KBM-7 (cell line): Measurements from ENCODE around the gene EYA2.

Source experiments
- DNase-seq: peaks from one replicate; pipeline ENCODE4 v3.0.0-alpha.2; 2015
- in situ Hi-C: fragments of 300-500 bp; cut with MboI; formaldehyde crosslinking; loops from 2 replicates; pipeline ENCODE4 v1.14.3; 2020; ENCODE audit warnings: low sequenced_read_pairs, low pct_unique_long_range_greater_than_20kb, mixed read lengths

EYA2 gene

DNA sequence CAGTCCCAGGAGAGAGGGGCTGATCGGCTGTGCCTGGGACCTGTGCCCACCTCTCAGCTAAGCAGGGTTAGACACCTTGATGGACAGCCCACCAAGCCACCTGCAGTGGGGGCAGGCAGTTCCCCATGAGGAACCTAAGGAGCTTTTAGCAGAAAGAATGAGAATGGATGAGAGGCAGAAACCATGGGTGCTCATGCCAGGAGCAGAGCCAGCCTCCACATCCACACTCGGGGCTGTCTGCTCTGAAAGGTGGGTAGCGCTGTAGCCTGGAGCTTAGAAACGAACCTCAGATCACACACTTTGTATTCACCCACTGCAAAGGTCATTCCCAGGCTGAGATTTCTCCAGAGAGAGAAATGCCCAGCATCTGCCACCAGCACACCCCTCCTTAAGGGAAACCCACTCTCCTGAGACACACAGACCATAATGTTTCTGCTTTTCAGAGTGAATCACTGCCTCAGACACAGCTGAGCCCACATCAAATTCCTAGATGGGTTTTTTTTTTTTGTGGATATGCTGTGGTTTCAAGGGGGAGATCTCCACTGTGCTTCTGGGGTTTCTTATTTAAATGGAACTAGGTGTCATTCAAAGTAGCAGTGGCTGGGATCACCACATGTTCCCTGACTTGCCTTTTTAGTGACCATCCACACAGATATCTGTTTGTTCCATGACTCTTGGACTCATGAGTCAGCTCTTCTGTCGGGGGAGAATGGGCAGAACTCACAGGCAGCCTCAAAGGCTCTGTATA is 218.9 kb downstream of the EYA2 start:
- DNase-seq, result no peak
- in situ Hi-C loops, result no loop called here

DNA sequence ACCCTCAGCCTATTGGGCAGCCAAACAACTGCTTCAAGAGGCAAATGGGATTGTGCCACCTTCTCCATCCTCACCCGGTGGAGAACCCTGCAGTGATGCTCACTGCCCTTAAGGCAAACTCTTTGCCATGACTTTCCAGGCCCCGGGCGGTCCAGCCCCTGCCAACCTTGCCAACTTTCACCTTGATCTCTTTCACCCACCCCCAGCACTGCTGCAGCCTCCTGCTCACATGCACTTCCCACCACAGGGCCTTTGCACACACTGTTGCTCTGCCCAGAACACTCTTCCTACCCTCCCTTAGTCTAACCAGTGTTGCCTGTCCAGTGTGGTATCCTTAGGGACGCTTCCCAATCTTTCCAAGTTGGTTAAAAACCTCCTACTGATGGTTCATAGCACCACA is 221.1 kb downstream of the EYA2 start:
- no peak for DNase-seq
- in situ Hi-C loops, result no loop called here

DNA sequence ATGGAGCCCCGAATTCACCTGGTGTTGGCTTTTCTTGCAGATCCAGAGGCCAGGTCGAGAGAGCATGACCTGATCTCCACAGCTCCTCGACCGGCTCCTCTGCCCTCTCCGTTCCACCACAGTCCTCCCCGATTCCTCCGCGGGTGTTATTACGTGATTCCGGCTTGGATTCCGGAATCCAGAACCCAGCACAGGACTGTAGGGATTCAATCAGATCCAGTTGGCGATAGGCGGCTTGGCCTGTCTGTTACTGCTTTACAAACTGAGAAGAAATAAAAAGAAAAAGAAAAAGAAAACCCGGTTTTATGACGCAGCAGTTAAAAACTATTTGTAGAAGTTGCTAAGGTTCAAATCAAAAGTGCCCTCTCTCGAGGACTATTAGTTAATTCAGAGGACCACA is 222.7 kb downstream of the EYA2 start:
- in situ Hi-C loops, result no loop called here
- DNase-seq, result no peak

DNA sequence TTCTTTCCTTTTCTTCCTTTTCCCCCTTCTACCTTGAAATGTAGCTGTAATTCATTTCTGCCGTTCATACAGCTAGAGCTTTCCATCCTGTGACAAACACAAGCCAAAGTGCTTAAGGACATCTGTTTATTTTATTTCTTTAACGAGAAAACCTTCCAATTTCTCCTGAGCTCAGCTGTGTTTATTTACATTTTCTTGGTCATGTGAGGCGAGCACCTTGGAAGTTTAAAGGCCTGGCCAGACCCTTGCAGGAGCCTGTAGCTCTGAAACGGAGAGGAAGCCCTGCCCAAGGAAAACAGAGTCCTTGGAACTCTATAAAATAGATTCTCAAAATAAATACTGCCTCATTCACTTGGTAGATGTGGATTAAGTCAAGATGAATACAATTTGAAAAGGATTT is 223.1 kb downstream of the EYA2 start:
- DNase-seq, result no peak

DNA sequence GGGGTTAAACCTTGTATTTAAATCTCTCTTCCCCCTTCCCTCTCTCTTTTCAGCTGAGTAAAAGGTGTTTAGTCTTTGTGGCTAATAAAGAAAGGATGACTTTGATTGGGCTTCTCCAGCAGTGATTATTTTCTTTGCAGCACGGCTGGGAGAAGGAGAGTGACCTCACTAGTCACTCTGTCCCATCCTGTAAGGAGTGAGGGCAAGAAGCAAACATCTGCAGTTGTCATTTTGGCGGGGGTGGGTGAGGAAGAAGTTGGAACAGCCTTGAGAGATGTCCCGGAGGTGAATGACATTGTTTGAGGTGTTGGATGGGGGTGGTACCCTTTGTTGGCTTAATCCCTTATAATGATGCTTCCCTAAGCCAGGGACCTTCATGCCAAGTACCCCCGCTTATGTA is 223.6 kb downstream of the EYA2 start:
- no peak for DNase-seq
- in situ Hi-C loops, result no loop called here

More for the DNA sequence above, 223.1 kb downstream of the EYA2 start:
- in situ Hi-C loops, result no loop called here

DNA sequence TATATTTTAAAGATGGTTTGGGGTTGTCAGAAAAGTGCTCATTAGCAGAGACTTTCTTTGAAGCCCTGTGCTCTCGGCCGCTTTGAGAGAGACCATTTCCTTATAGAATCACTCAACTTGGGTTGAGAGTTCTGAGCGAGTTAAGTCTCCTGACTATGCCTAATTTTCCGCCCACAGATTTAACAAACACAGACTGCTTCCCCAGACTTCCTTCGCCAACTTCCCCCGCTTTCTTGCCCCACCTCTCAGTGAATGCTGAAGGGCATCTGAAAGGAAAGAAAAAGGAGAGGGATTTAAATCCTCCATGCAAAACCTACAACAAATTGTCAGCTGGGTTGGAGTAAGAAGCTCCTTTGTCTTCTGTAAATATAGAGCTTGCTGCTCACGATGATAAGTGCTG is 224.0 kb downstream of the EYA2 start:
- no peak for DNase-seq
- in situ Hi-C loops, result no loop called here

DNA sequence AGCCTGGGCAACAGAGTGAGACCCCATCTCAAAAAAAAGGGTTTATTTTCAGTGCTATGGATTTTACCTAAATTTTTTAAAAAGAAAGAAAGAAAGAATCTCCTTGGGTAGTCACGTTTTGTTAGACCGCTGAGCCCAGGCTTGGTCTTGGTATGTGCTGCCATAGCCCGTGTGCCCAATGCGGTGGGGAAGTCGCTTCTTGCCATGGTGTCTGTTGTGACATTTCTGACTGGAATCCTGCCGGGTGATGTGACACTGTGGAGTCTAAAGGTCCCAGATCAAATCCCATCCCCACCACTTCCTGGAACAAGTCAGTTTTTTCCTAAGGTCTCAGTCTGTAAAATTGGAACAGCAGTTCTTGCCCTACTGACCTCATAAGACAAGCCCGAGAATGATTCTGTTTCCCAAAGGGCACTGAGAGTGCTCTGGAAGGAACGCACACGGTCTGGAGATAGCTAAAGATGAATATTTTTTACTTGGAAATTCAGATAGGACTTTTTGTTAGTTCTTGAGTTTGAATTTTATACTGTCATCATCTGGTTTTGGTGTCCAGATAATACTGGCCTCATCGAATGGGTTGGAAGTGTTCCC is 225.8 kb downstream of the EYA2 start:
- DNase-seq, result no peak
- in situ Hi-C loops, result no loop called here

DNA sequence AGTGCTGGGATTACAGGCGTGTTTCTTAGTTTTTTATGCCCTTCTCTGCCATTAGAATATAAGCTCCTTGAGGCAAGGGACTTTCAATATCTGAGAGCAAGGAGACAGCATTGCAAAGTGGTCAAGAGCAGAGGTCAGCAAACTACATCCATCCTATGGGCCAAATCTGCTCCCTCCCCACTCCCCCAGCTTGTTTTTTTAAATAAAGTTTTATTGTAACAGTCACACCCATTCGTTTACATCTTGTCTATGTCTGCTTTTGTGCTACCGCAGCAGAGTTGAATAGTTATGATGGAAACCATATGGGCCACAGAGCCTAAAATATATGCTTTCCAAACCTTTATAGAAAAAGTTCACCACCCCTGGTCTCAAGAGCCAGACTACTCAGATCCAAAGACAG is 227.9 kb downstream of the EYA2 start:
- DNase-seq, result no peak
- in situ Hi-C loops, result no loop called here

DNA sequence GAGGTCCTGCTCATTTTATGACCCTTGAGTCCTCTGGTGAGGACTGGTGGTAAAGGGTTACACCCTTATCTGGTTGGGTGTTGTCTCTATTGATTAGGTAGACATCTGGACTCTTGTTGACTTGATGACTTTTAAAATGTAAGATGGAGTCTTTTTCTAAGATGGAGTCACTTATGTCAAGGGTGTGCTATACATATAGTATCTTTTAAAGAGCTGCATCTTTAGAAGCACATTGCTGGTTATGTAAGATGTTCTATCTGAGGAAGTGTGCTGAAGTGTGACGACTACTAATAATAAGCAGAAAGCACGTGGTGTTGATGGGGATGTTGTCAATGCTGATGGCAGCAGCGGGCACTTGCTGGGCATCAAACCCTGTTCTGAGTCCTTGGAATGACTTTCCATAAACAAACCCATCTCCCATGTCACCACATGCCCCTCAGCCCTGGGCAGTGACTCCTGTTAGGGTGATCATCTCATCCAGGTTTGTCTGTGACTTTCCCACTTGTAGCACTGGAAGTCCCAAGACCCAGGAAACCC is 229.6 kb downstream of the EYA2 start:
- in situ Hi-C loops, result no loop called here
- no peak for DNase-seq

DNA sequence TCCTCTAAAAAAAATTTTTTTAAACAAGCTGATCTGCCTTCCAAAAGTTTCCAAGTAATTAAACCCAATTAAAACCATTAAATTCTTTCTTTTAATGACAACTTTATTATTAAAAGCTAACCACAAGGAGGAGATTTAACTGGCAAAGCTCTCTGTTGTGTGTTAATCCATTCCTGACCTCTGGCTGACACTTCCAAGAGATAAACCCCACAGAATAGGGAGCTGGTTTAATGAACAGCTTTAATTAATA is 230.8 kb downstream of the EYA2 start:
- in situ Hi-C loops, result no loop called here
- no peak for DNase-seq

DNA sequence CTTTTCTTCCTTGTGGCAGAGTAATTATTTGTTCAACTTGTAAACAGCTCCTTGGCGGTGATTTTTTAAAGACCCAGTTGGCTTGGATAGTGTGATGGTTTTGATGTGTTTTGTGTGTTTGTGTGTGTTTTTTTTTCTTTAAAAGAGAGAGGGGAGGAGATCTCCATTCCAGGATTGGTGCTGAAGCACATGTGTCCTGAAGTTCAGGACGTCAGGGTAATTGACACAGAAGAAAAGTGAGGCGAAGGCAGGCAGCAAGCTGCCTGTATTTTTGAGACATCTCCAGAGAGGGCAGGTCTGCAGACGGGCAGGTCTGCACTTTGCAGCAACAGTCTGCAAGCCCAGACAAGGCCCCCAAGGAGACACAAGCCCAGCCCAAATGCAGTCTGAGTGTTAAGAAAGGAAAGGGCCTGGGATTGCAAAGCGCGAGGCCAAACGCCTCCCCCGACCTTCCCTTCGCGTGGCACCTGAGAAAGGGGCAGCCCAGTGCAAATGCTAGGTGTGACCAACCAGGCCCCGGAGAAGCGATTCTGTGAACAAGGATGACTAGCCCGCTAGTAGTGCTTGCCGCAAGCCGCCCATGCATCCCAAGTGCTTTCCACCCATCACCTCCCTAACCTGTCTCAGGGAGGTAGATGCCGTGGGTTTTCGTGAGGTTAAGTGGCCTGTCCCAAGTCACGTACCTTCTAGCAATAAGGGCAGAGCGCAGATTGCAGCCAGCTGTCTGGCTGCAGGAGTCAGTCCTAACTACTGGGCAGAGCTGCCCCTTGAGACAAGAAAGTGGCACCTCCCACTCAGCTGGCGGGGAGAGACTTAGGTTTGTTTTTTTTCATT is 231.3 kb downstream of the EYA2 start:
- in situ Hi-C loops, result no loop called here
- DNase-seq, result no peak

DNA sequence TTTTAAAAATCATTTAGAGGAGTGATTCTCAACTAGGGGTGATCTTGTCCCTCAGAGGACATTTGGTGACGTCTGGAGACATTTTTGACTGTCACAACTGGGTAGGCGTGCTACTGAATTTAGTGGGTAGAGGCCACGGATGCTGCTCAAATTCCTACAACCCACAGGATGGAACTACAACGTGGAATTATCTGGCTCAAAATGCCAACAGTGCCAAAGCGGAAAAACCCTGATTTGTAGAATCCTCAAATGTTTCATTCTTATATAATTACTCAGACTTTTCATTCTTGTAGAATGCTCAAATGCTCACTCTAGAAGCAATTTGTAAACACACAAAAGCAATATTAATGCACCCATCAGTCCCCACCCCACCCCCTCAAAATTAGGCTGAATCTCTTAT is 232.1 kb downstream of the EYA2 start:
- no peak for DNase-seq
- in situ Hi-C loops, result no loop called here

DNA sequence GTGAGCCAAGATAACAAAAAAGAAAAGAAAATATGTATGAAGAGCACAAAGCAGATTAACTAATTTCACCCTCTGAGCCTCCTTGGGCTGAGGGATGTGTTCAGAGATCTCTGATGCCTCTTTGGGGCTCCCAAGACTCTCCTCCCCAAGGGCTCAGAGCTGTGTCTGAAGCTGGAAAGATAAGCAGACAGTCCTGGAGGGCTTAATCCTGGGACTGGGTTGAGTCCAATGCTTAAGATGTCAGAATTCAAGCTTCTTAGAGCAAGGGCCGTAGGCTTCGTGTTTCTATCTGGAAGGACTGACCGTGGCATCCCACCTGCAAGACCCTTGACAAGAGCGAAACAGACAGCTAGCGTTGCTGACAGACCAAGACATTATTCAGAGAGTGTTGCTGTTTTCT is 232.9 kb downstream of the EYA2 start:
- no peak for DNase-seq
- in situ Hi-C loops, result no loop called here

DNA sequence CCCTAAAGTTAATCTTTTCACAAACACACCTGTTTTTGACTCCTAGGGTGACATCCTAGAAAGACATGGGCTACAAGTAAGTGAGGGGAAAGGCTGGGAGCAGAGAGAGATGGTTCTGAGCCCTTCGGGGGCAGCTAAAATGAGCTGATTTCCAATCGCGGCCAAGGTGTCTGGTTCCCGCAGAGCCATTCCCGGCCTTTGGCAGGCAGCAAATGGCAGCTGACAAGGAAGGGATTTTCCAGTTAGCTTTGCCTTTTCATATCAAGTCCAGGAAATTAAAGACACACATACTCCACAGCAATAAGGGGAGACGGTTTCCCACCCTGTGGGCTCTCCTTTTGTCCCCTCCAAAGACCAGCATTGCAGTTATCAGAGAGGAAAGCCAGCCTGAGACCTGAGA is 233.4 kb downstream of the EYA2 start:
- DNase-seq, result no peak
- in situ Hi-C loops, result no loop called here

DNA sequence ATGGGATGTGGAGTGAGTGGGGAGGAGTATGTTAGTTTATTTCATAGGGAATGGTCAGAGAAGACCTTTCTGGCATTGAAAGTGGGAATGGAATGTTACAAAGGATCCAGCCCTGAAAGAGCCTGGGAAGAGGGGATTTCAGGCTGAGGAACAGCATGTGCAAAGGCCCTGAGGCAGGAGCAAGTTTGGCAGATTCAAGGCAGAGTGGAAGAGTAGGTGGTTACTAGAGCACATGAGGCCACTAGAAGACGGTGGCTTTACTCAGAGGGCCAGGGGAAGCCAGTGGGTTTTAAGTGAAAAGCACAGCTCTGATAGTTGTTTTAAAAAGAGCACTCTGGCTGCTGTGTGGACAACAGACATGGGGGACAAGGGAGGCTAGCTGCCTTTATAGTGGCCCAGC is 234.7 kb downstream of the EYA2 start:
- in situ Hi-C loops, result no loop called here
- DNase-seq, result no peak

DNA sequence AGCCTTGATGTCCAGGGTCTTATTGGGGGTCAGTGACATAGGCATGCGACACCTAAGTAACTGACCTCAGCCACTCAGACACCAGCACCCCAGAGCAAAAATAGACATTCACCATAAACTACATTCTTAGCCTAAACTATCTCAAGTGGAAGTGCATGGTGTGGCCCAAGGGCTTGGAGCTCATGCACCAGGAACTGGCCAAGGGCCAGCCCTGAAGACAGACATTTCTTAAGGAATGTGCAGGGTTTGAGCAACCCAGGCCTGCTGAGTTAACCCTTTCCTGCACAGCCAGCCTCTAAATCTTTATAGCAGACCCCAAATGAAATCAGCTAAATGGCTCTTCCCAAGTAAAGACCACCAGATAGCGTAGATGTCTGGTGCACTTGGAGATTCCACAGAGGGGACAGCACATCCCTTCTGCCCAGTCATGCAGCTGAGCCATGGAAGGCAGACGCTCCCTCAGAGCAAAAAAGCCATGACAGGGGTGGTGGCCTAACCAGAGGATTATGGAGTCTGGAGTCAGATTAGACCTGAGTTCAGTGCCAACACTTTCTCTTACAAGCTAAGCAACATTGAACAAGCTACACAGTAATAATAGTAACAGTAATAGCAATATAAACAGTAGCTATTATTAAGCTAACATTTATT is 239.3 kb downstream of the EYA2 start:
- in situ Hi-C loops, result no loop called here
- DNase-seq, result no peak

DNA sequence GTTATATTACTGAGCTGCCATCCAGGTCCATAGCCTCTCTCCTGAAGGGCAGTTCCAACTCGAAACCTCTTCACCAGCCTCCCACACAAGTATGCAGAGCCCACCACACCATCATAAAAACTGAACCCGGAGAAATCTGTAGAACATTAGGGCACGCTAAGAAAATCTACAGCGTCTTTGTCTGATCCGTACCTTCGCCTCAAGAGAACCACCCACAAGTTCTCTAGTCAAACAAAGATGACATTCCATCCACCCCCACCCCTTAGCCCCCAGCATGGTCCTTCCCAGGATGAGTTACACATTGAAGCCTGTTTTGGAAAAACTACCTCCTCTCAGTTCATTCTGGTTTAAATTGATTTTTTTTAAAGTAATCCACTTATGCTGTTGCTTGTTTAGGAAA is 242.1 kb downstream of the EYA2 start:
- no peak for DNase-seq
- in situ Hi-C loops, result no loop called here

DNA sequence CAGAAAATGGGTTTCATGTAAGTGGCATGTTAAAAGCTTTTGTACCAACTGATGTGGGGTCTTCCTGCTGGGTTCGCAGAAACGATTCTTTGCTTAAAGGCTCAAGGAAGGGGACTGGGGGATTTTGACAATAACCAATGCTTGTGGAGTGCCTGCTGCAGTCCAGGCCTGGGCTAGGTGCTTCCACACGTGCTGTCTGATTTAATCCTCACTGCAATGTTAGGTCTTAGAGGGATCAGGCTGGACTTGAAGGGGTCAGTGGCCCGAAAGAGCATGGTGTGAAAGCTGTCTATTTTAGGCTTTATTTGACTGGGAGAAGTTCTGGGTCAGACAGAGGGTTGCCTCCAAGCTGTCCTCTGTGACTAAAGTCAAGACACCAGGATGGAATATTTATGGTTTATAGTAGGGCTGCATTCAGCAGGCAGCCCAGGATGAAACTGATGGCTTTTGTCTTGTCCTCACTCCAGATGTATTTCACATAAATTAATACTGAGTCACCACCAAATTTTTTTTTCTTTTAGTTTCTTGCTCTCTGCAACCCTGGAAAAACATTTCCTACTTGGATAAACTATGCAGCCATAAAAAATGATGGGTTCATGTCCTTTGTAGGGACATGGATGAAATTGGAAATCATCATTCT is 242.7 kb downstream of the EYA2 start:
- DNase-seq, result no peak
- in situ Hi-C loops, result no loop called here

DNA sequence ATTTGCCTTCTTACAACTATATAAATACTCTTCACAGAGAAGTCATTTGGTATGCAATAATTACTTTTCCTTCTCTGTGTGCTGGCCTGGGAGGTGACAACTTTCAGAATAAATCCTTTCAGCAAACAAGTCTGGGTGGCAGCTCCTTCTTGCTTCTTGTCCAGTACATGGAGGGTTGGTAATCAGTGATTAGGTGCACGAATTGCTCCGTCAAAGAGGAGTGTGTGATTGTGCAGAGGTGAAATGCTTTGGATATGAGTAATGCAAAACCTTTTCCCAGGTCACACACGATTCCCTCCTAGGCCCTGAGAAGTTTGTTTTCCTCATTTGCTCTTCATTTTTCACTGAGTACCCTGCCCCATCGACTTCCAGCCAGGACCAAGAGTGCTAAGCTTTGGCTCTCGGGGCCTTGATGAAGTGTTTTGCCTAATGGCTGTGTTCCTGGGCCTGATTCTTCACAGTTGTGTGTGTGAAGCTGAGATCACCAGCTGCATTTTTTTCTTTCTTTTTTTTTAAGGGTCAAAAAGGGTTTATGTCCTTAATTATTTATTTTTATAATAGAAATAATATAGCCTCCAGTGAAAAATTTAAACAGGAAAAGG is 245.4 kb downstream of the EYA2 start:
- in situ Hi-C loops, result no loop called here
- no peak for DNase-seq
